HG02588 (cell line): Measurements from ENCODE around the gene NUP210.
"Not testable (repeated sequence)": the region's sequence is repeated elsewhere in the genome, so short reads cannot be mapped to it uniquely, and the experiment has no call there.

Experiments used
- ATAC-seq: cut with Tn5 transposase; IDR thresholded peaks from one replicate; pipeline ENCODE4 v1.9.1; 2021; ENCODE audit warnings: mild to moderate bottlenecking, moderate library complexity; ENCODE audit not compliant: unreplicated experiment

NUP210 gene

DNA sequence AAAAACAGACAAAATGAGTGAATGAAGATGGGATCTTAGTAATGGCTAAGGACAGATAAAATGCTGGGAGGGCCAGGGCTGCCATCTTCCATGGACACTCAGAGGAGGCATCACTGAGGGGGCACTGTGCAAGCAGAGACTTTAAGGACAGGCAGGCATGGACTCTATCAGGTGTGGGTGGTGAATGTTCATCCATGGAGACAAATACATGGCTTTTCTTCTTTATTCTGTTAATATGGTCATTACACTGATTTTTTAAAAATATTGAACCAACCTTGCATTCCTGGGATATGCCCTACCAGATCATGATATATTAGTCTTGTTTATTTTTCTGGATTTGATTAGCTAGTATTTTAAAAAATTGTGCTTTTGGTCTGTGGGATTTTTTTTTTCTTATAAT, 12.2 kb downstream of the NUP210 start:
- no peak for ATAC-seq

DNA sequence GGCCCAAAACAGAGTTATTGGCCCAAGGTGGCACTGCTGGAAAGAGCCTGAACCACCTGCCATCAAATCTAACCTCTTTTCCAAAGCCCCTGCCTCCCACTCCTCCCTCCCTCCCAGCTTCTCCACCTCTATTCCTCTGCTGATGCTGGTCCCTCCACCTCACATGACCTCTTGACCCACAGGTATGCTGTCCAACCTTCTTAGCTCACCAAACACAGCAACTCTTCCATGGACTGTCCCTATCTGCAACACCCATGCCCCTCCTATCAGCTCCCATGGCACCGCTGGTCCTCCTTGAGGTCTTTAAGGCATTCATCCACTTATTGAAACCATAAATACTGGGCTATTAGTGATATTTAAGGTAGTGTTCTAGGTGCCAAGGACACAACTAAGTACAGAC, 12.6 kb downstream of the NUP210 start:
- ATAC-seq, result no peak

DNA sequence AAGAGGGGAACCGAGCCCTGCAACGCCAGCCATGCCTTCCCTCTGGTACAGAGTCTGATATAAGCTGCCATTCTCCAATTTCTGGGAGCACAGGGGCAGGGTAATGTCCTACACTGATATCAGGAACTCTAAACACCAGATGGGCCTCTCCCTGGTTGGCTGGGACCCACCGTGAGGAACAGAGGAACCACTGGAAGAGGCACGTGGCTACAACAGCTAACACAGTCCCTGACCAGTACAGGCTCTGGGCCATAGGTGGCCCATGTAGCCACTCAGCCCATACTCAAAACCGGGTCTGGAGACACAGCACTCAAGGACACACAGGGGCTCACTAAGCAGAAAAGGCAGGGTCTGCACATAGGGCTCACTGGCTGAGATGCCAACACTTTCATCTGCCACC, 13.9 kb downstream of the NUP210 start:
- no peak for ATAC-seq

DNA sequence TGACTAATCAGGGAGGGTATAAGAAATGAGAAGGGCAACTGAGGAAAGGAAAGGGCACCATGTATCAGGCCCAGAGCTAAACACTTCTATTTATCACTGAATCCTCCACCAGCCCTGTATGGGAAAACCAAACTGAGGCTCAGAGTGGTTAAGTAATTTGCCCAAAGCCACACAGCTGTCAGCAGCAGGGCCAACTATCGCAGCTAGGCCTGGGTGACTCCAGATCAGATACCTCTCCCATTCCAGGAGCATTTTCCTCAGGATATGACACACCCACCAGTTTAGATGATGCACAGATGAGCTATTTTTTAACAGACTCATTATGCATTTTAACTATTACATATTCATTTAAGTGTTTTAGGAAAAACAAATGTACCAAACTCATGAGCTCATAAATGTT, 14.5 kb downstream of the NUP210 start:
- ATAC-seq, result no peak

DNA sequence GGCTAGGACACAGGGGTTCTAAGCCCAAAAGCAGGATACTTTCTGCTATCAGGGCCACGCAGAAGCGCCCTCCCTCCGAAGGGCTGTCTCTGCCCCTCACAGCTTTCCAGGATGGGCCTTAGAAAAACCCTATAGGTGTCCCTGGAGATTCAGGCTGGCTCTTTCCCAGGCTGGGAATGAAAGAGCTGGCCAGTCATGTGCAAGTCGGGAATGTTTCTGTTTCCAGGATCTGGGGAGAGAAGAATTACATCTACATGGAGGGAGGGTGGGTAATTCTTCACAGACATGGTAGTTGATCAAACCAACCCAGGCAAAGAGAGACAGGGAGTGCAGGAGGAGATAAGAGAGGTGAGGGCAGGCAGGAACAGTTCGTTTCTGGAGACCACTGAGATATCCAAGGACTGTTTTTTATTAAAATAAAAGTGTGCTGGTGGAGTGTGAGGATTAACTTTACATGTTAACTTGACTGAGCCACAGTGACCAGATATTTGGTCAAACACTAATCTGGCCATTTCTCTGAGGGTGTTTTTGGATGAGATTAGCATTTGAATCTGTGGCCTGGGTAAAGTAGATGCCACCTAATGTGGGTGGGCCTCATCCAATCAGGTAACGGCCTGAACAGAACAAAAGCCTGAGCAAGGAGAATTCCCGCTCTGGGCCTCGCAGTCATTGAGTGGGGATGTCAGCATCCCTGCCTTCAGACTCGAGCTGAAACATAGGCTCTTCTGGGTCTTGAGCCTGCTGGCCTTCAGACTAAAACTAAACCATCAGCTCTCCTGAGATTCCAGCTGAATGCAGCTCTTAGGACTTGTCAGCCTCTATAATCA, 15.3 kb downstream of the NUP210 start:
- ATAC-seq, result no peak

DNA sequence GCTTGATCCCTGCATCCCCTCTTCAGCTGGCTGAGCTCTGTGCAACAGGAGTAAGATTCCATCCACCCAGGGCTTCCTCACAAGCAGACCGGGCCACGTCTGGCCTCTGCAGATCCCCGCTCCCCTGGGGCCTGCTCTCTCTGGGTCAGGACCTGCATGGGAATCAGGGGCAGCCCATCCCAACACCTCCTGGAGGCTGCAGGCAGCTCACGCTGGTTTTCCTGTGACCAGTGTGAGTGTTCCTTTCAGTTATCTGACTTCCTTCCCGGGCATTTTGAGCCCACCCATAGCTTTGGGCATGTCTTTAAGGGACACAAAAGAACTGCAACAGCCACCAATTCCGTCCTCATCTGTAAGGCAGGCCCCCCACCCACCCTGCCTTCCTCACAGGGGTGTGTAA, 16.3 kb downstream of the NUP210 start:
- no peak for ATAC-seq

DNA sequence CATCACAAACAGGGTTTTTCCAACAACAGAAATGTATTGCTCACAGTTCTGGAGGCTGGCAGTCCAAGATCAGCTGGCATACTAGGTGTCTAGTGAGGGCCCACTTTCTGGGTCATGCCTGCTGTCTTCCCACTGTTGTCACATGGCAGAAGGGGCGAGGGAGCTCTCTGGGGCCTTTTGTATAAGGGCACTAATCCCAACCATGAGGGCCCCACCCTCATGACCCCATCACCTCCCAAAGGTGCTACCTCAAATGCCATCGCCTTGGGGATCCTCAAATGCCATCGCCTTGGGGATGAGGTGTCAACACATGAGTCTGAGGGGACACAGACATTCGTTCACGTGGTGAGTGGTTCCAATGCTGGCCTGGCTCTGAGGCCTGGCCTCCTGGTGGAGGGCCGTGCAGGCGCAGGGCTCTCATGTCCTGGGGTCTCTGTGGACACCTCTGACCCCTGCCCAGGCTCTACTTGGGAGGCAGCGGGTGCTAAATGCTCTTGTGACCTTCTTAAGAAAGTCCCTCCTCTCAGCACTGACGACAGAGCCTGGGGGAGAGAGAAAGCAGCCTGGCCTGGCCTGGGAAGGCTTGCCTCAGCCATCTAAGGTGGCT, 16.8 kb downstream of the NUP210 start:
- ATAC-seq, result no peak

DNA sequence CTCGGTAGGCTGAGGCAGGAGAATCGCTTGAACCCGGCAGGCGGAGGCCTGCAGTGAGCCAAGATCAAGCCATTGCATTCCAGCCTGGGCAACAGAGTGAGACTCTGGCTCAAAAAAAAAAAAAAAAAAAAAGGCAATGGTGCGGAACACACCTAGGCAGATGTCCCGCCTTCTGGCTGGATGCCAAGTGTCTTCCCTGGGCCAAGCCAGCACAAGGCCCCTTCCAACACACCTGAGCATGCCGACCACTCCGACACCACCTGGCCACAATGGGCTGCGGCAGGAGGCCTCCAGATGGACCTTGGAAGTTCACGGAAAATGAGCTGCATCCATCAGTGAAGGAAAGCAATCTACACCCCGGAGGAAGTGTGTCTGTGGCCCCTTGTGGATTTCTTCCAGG, 19.0 kb downstream of the NUP210 start:
- ATAC-seq, result no peak

DNA sequence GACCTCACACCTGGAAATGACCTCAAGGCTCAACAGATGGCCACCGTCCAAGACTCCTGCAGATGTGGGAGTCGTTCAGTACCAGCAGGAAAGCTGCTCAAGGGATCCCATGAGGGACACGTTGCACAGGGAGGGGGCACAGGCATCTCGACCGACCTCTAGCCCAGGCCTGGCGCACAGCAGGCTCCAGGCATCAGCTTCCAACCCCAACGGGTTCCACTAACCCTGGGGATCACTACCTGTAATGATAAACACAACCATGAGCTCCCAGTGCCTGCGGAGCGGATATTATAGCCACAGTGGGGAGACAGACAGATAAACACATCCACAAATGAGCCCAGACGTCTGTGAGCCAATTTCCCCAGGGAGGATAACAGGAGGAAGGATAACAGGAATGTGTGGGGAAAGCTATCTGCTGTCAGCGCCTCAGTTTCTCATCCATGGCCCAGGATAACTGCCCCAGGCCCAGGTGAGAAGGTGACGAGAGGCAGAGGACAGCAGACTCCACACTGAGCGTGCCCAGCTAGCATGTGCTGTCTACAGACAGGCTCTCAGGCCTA, 19.9 kb downstream of the NUP210 start:
- no peak for ATAC-seq

DNA sequence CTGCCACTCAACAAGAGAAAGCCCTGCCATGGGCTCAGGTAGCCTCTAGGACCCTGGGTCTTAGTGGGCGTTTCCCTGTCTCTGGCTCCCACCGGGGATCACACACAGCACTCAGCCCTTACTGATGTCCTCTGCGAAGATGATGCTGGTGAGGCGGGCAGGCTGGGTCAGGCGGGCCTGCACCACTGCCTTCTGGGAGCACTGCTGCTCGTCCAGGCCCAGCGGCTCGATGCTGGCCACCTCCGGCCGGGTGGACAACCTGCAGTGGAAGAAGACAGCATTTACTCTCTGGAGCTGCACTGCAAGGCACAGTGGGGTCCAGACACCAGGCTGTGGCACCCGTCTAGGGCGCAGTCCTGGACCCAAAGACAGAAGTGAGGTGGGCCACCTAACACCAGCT, 20.5 kb downstream of the NUP210 start:
- ATAC-seq, result no peak

DNA sequence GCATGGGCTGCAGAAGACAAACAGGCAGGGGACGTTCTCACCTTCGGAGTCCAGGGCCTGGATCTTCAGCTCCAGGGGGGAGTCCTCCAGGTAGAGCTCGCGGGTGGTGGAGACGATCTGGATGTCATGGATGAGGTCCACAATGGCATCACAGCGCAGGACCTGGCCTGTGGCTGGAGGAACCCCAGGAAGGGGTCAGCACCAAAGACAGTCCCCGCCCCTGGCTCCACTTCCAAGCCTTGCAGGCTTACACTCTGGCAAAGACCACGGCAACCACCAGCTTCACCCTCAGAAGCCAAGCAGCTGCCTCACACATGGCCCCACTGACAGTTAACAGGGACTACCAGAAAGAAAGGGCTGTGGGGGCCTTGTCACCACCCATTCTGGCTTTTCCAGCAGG, 22.8 kb downstream of the NUP210 start:
- ATAC-seq, result no peak

DNA sequence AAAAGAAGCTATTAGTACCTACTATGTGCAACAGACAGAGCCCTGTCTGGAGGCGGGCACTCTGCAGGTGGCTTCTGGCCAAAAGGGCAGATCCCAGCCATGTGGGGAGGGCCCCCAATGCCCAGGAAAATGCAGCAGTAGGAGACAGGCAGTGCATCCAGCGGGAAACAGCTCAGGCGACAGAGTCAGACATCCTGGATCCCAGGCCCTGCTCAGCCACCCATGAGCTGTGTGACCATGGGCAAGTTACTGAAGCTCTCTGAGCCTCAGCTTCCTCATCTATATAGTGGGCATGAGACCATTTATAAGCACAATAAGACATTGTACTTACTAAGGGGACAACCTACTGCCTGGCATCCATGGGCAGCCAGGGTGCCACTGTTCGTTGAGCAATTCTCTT, 25.8 kb downstream of the NUP210 start:
- no peak for ATAC-seq

DNA sequence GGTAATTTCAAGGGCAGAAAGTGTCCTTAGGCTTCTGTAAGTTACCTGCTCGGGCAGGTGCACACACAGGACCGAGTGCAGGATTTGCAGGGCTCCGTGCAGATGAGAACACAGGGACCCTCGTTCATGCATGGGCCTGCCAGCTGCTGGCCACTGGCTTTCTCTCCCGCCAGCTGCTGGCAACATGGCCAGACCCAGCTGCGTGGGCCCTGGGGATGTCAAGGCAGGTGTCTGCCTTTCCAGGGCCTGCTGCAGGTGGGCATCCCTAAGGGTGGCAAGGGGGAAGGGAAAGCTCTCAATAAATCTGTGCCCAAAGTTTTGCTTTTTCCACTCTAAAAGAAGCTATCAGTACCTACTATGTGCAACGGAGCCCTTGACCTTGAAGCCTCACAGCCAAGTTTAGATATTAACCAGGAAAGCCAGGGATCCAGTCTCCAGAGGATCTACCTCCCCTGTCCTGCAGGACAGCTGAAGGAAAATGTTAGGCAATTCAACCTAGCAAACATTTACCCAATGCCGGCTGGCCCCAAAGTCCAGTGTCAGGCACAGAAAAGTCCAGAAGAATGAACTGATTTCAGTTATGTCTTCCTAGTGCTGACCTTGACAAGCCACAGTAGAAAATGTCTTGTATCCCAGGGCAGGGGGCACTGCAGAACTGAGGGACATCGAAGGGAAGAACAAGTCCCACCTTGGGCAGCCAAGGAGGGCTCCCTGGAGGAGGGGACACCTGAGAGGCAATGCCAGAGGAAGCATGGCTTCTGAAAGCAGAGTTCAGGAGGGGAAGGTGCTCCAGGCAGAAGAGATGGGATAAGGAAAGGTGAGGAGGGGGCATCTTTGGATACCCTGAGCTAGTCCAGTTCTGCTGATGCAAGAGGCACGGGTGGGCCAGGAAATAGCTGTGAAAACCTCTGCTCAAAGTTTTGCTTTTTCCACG, 26.4 kb downstream of the NUP210 start:
- no peak for ATAC-seq

DNA sequence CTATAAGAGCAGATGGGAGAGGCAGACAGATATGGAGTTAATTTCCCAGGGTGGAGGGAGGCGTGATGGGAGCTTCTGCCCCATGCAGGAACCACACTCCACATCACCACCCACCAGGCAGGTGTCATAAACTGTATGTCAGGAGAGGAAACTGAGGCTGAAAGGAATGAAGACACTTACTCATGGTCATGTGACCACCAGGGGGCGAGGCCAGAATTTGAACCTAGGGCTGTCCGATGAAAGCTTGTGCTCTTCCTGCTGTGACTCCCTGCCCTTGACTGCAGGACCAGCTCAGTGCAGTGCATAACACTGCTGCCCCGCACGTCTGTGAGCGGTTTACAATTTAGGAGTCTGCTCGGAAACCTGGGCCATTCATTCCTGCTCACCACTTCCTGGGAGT, 28.8 kb downstream of the NUP210 start:
- ATAC-seq, result no peak

DNA sequence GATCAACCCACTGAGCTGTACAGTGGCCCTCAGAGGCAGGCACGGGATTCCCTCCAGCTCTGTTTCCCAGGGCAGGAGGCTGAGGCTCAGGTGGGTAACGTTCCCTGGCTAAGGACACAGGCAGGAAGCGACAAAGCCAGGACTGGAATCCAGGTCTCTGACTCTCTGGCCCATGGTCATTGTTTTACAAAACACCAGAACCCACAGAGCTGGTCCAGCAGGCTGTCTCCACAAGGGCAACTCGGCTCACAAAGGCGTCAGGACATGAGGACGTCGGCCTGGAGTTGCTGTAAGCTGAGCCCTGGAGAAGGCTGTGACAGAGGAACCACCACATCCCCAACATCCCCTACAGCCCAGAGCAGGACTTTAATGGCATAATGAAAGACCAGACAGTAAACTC, 30.7 kb downstream of the NUP210 start:
- ATAC-seq, result no peak

DNA sequence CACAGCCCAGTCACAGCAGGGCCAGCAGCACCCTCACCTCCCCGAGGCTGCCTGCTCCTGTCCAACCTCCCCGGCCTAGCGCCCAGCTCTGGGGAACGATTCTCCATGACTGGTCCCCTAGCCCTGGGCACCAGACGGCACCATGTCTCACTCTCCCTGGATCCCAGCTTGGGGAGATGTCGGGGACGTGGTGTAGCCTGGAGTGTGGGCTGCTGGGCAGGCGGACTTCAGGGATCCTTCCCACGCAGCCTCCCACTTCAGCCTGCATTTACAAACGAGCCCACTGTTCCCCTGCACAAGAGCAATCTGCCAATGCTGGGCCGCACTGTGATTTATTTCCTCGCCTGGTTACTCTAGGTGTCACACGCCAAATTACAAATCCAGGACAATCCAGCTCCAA, 31.3 kb downstream of the NUP210 start:
- ATAC-seq, result no peak

DNA sequence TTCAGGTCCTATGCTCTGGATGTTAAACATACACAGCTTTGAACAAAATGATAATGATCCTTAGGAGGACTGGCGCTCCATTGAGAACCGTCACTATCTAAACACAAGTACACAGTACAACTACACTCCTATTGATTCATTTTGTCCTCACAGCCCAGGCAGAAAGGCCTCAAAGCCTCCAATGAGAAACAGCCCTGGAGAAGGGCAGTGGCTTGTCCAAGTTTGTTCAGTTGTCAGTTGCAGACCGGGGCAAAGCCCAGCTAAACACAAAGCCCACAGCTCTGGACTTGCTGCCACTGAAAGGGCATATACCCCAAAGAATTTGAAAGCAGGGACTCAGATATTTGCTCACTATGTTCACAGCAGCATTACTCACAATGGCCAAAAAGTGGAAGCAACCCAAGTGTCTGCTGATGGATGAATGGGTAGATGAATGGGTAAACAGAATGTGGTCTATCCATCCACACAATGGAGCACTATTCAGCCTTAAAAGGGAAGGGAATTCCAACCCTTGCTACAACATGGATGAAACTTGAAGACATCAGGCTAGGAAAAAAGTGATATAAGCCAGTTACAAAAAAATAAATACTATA, 34.7 kb downstream of the NUP210 start:
- no peak for ATAC-seq

DNA sequence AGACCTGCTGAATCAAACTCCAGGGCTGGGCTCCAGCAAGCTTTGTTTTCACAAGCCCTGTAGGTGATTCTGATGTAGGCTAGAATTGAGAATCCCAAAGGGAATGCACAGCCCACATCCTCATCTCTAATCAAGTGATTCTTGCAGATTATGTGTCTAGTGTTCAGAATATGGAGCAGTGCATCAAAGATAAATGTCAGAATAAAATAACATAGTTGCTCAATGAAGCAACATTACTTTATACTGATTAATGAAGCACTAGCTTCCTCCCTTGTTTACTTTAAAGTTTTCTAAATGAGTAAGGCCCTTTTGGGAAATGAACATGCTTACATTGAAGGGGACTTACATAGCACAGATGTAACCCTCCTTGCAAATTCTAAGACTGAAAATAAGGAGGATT, 39.2 kb downstream of the NUP210 start:
- ATAC-seq, result no peak

DNA sequence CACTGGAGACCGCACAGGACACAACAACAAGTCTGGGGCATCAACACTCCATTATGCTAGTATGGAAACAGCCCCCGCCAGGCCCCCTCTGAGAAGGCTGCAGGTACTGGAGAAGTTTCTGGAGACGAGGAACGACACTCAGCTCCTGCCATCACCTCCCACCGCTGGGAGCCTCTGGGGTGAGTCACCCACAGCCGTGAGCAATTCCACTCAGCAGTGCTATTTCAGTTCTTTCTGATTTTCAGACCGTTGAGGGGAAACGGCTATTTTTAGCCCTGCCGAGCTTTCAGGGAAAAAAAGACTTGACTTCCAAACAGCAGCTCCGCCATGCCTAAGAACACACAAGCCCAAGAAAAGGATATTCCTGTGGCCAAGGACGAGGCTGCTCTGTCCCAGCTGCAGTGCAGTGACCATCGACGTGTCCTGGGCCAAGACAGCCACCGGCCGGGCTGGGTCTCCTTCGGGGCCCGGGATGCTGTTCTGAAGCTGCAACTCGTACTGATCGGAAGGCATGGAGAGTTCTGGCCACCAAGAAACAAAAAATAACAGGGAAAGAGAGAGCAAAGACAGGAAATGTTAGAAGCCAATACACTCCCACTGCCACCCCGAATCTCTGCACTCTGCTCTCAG, 40.8 kb downstream of the NUP210 start:
- no peak for ATAC-seq

DNA sequence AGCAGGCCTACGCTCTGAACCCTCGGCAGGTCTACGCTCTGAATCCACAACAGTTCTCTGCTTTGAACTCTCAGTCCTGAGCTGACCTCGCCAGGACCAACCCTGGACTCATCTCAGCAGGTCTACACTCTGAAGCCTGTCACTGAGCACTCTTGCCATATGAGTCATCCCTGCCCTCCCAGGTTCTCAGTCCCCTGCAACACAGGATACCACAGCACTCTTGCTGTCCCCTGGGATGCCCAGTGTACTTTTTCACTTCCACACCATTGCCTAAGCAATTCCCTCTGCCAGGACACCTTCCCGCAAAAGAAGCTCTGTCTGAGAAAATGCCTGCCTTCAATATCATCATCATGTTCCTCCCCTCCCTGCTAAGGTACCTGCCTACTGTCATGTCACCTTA, 42.0 kb downstream of the NUP210 start:
- peak; percentile 79 for ATAC-seq

DNA sequence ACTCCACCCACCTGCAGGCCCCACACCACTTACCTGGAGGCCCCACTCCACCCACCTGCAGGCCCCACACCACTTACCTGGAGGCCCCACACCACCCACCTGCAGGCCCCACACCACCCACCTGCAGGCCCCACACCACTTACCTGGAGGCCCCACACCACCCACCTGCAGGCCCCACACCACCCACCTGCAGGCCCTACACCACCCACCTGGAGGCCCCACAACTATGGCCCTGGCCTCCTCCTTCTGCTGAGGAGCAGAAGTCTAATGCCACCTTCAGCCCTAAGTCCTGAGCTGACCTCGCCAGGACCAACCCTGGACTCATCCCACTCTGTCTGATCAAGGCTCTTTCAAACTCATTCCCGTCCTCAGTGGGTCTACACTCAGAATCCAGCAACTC, 42.4 kb downstream of the NUP210 start:
- not testable (repeated sequence) for ATAC-seq
